ENCODE measurements around the gene JAGN1.

JAGN1 gene

DNA sequence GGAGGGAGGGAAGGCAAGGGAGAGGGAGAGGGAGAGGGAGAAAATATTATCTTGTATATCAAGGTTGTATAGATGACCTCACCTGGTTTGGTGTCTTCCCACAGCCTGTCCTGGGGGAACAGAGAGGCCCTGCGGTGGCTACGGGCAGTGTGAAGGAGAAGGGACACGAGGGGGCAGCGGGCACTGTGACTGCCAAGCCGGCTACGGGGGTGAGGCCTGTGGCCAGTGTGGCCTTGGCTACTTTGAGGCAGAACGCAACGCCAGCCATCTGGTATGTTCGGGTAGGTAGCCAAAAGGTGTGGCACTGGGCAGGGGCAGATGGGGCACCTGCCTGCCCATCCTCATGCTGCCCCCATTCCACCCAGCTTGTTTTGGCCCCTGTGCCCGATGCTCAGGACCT lies 50.3 kb downstream of the JAGN1 start:
- H3K36me3 Mint-ChIP-seq, result peaks cover 6% of the 10 kb centered on the region
- H3K27ac Mint-ChIP-seq, result no peak overlapping the region
- H3K4me3 Mint-ChIP-seq, result no peak overlapping the region
- no peaks in the 10 kb centered on the region for H3K9me3 Mint-ChIP-seq
- no peaks in the 10 kb centered on the region for H3K27me3 Mint-ChIP-seq
- H3K4me1 Mint-ChIP-seq, result peaks cover 14% of the 10 kb centered on the region

GRCh38 chr3:9942164-9942563 lies 51.8 kb downstream of the JAGN1 start:
- H3K27ac Mint-ChIP-seq, result no peak overlapping the region
- H3K36me3 Mint-ChIP-seq, result peaks cover 5% of the 10 kb centered on the region
- H3K4me1 Mint-ChIP-seq, result peaks cover 4% of the 10 kb centered on the region
- no peaks in the 10 kb centered on the region for H3K27me3 Mint-ChIP-seq
- H3K9me3 Mint-ChIP-seq, result no peaks in the 10 kb centered on the region
- H3K4me3 Mint-ChIP-seq, result no peak overlapping the region

DNA sequence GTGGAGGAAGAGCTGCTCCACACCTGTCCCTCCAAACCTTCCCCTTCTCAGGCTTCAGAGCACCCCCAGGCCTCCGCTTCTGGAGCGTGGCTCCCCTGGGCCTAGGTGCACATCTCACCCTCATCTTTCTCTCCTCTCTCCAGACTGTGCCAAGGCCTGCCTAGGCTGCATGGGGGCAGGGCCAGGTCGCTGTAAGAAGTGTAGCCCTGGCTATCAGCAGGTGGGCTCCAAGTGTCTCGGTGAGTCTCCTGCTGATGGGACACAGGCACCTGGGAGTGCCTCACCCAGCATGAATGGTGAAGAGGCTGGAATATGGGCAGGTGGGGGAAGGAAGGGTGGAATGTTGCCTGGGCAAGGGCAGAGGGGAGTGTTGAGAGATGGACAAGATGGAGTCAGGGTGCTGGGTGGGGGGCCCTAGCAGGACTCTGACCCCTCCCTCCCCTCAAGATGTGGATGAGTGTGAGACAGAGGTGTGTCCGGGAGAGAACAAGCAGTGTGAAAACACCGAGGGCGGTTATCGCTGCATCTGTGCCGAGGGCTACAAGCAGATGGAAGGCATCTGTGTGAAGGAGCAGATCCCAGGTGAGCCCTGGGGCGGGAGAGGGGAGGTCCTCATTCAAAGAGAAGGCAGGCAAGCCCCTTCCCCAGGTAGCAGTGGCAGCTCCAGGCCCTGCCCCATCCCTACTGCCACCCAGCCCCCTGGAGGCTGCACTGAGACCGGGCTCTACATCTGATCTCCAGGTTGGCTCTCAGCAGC lies 52.7 kb downstream of the JAGN1 start:
- peaks cover 4% of the 10 kb centered on the region for H3K4me1 Mint-ChIP-seq
- no peak overlapping the region for H3K27ac Mint-ChIP-seq
- no peak overlapping the region for H3K4me3 Mint-ChIP-seq
- H3K27me3 Mint-ChIP-seq, result no peaks in the 10 kb centered on the region
- H3K9me3 Mint-ChIP-seq, result no peaks in the 10 kb centered on the region
- H3K36me3 Mint-ChIP-seq, result peaks cover 5% of the 10 kb centered on the region
